Rectal smooth muscle tissue (tissue), 1 donor: ENCODE results near the gene SNRPD3.
"Not testable (repeated sequence)": the region's sequence is repeated elsewhere in the genome, so short reads cannot be mapped to it uniquely, and the experiment has no call there.

Source experiments
- H3K27ac ChIP-seq: one replicate; pipeline ENCODE4 v1.7.0; 2013; ENCODE audit warnings: low read depth, low read length, inconsistent platforms
- H3K27me3 ChIP-seq: one replicate; pipeline ENCODE4 v1.7.0; 2013; ENCODE audit warnings: low read length; ENCODE audit not compliant: control insufficient read depth, insufficient read depth
- H3K36me3 ChIP-seq: one replicate; pipeline ENCODE4 v1.7.0; 2013; ENCODE audit warnings: low read length; ENCODE audit not compliant: control insufficient read depth, insufficient read depth
- H3K4me1 ChIP-seq: one replicate; pipeline ENCODE4 v1.7.0; 2013; ENCODE audit warnings: low read length; ENCODE audit not compliant: control insufficient read depth, insufficient read depth
- H3K4me3 ChIP-seq: one replicate; pipeline ENCODE4 v1.7.0; 2013; ENCODE audit warnings: low read length
- H3K9ac ChIP-seq: one replicate; pipeline ENCODE4 v1.7.0; 2013; ENCODE audit warnings: low read length

The SNRPD3 gene

GRCh38 chr22:24591286-24591830 is 35.6 kb downstream of the SNRPD3 start:
- Histone ChIP-seq H3K36me3 (peaks cover 10% of the 10 kb centered on the region), H3K27me3 (no peaks in the 10 kb centered on the region), H3K4me1 (peaks cover 5% of the 10 kb centered on the region), H3K27ac (no peak overlapping the region), H3K4me3 (no peak overlapping the region), H3K9ac (no peak overlapping the region)

DNA sequence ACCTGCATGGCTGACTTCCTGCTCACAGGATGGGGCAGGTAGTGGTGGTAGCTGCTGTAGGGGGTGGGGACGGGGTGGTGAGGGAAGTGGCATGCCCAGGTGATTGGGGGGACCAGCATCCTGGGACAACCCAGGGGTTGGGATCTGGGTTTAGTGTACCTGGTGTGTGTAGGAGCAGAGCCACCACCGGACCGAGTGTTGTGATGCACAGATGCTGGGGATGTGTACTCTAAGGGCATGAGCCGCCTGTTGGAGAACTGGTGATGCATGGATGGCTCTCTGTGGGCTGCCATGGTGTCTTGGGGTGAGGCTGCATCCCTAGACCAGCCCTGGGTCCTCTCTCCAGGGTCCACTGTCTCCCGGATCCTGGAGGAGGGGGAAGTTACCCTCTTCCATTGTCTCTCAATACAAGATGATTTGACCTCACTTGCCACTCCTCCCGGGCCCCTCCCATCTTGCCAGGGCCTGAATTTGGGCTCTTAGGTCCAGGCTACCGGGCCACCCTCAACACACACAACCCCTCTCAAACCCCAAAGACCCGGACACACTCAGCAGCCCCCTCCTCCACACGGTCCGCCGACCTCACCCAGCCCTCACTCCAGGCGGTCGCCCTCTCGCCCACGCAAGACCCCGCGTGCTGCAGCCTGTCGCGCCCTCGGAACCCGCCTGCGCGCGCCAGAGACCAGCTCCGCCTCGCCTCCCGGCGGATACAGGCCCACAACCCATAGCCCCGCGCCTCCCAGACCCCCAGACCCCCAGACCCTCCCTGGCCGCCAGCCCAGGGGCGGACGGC is 36.5 kb downstream of the SNRPD3 start:
- Histone ChIP-seq H3K27ac (peak overlapping the region; percentile 82), H3K4me3 (peak overlapping the region; percentile 74), H3K36me3 (peaks cover 9% of the 10 kb centered on the region), H3K27me3 (no peaks in the 10 kb centered on the region), H3K4me1 (peaks cover 5% of the 10 kb centered on the region), H3K9ac (peak overlapping the region; percentile 33)

DNA sequence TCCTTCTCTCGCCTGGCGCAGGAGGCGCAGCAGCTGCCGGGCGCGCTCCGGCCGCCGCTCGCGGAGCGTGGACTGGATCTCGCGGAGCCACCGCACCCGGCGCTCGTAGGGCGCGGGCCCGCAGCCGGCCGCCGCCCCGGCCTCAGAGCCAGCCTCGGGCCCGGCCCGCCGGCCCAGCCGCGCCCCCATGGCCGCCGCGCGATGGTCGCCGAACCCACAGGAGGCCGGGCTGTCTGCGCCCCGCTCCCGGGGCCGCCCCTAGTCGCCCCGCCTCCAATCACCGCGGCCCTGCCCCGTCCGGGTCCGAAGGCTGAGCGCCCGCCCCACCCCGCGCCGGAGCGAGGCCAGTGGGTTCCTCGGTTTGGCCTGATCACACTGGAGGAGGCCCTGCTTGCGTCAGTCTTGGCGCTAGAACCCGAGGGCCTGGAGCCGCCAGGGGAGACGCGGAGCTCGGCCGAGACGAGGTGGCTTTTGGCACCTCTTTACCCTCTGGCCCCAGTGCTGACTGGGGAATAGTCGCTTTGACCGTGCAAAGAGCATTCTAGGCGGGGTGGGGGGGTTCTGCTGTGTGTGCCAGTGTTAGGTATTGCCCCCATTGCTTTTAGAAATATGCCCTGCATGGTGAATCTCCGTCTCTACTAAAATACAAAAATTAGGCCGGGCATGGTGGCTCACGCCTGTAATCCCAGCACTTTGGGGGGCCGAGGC is 37.2 kb downstream of the SNRPD3 start, which contains the start of gene LRRC75B:
TSS of gene LRRC75B (minus strand) at position 223 of the 708 bp plus-strand sequence. CDS start at position 189, 34 bp downstream.
- Histone ChIP-seq H3K4me3 (peak within 1 kb of the TSS; percentile 74), H3K4me1 (peaks cover 5% of the 10 kb centered on the region), H3K9ac (peak within 1 kb of the TSS; percentile 33), H3K36me3 (peaks cover 3% of the 10 kb centered on the region), H3K27ac (peak within 1 kb of the TSS; percentile 82), H3K27me3 (no peaks in the 10 kb centered on the region)

GRCh38 chr22:24593559-24593835 is 37.7 kb downstream of the SNRPD3 start:
- not testable (repeated sequence) for H3K4me1 ChIP-seq, H3K36me3 ChIP-seq, H3K27me3 ChIP-seq
- H3K4me3 ChIP-seq: peak overlapping the region; percentile 74
- H3K27ac ChIP-seq: peak overlapping the region; percentile 82
- H3K9ac ChIP-seq: peak overlapping the region; percentile 24

DNA sequence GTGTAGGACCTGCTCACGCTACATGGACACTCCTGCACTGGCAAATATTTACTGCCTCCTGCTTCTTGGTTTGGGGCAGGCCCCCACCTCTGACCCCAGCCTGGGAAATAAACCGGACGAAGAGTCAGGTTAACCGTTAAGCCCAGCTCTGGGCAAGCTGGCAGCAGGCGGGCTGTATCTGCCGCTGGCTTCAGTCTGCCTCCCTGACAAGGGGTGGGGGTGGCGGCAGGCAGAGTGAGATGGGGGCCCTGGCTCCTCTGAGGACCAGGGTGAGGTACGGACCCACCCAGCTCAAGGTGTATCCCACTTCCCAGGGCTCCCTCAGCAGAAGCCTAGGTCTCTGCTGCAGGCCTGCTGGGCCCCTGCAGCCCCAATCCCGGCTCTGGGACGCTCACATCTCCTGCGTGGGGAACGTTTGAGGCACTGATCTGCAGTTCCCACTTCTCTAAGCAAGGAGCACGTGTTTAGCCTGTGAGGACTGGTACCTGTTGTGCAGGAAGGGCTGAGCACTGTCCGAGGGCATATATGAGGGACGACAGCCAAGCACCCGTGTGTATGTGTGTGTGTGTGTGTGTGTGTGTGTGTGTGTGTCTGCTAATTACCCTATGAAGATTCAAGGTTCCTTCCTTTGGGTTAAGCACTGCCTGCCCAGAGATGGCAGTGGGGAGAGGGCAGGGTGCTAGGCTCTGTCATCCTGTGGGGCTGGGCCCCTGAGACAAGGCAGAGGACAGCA is 38.2 kb downstream of the SNRPD3 start:
- no peak overlapping the region for H3K27ac ChIP-seq
- no peak overlapping the region for H3K4me3 ChIP-seq
- H3K36me3 ChIP-seq: peaks cover under 1% of the 10 kb centered on the region
- peaks cover 5% of the 10 kb centered on the region for H3K4me1 ChIP-seq
- H3K9ac ChIP-seq: no peak overlapping the region
- no peaks in the 10 kb centered on the region for H3K27me3 ChIP-seq

DNA sequence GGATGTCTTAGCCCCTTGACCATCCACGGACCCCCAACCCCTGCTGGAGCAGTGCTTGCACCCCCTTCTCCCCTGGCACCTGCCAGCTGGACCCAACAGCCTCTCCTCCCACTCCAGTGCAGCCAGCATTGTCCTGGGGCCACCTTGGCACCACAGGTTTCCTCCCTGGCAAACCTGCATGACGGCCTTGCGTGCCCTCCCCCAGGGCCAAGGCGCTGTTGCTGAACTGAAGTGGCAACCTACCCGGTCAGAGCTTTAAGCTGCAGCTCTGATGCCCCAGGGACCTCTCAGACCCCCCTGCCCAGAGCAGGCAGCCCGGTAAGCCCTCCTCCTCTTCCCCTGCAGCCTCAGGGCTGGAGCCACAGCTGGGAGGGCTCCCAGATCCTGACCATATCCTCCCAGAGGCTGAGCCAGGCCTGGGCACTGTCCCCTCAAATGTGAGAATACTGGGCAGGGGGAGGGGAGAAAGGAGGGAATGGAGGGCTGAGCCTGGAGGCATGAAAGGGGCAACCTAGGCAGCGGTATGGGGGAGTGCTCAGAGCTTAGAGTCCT is 38.8 kb downstream of the SNRPD3 start:
- Histone ChIP-seq H3K4me3 (no peak overlapping the region), H3K9ac (no peak overlapping the region), H3K4me1 (peaks cover 5% of the 10 kb centered on the region), H3K27me3 (no peaks in the 10 kb centered on the region), H3K27ac (no peak overlapping the region), H3K36me3 (no peaks in the 10 kb centered on the region)

DNA sequence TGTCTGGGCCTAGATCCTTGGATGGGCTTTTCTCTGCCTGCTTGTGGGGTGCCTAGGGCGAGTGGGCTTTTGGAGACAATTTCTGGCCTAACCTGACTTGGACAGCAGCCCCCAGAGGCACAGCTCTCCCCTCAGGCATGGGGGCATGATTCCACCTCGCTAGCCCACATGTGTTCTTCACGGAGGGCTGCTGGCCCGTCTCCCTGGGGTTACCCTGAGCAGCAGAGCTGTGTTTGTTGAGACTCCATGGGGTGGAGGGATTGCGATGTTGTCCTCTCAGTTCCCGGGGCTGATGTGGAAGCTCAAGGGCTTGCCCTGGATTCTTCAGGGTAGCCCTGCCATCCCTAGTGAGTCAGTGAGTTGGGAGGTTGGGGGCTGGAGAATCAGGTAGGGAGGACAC is 39.4 kb downstream of the SNRPD3 start:
- Histone ChIP-seq H3K27ac (no peak overlapping the region), H3K27me3 (no peaks in the 10 kb centered on the region), H3K9ac (no peak overlapping the region), H3K4me1 (peaks cover 5% of the 10 kb centered on the region), H3K4me3 (no peak overlapping the region), H3K36me3 (no peaks in the 10 kb centered on the region)

DNA sequence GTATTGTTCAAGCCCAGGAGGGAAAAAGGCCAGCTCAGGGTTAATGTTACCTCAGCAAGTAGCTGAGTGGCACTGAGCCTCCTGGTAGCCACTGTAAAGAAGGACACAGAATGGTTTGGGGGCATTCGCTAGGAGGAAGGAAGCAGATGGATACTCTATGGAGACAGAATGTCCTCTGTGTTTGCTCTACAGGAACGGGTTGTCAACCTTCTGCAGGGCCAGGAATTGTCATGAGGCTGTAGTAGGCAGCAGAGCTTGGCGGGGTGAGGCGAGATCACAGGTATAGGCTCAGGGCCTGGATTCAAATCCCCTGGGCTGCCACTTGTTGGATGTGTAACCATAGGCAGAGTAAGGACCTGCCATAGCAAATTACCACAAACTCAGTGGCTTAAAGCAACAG is 40.1 kb downstream of the SNRPD3 start:
- Histone ChIP-seq H3K9ac (no peak overlapping the region), H3K36me3 (no peaks in the 10 kb centered on the region), H3K27me3 (no peaks in the 10 kb centered on the region), H3K4me1 (peaks cover 5% of the 10 kb centered on the region), H3K4me3 (no peak overlapping the region), H3K27ac (no peak overlapping the region)

DNA sequence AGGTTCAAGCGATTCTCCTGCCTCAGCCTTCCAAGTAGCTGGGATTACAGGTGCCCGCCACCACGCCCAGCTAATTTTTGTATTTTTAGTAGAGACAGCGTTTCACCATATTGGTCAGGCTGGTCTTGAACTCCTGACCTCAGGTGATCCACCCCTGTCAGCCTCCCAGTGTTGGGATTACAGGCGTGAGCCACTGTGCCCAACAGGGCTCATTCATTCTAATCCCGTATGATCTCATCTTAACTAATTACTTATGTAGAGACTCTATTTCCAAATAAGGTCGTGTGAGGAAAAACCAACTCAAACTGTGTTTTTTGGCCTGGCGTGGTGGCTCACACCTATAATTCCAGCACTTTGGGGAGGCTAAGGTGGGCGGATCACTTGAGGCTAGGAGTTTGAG is 41.3 kb downstream of the SNRPD3 start:
- H3K4me1 ChIP-seq, H3K36me3 ChIP-seq, H3K4me3 ChIP-seq, H3K27ac ChIP-seq, H3K9ac ChIP-seq, H3K27me3 ChIP-seq: not testable (repeated sequence)

- no peaks in the 10 kb centered on the region for H3K27me3 ChIP-seq
- H3K9ac ChIP-seq: no peak overlapping the region
- no peak overlapping the region for H3K27ac ChIP-seq
- H3K36me3 ChIP-seq: no peaks in the 10 kb centered on the region
- H3K4me3 ChIP-seq: no peak overlapping the region
- H3K4me1 ChIP-seq: no peaks in the 10 kb centered on the region
These were observed 43.7 kb downstream of the SNRPD3 start for GRCh38 chr22:24599514-24599913.

- not testable (repeated sequence) for H3K36me3 ChIP-seq, H3K4me3 ChIP-seq, H3K9ac ChIP-seq, H3K4me1 ChIP-seq, H3K27ac ChIP-seq, H3K27me3 ChIP-seq
These were observed 44.3 kb downstream of the SNRPD3 start for GRCh38 chr22:24599958-24600715.
